Measurements from ENCODE around the gene VENTX.

Gene VENTX

GRCh38 chr10:133239990-133240389, 2.3 kb downstream of the VENTX start:
- DNase-seq, result no peak

GRCh38 chr10:133241501-133242205, 4.0 kb downstream of the VENTX start:
- no peak for DNase-seq

GRCh38 chr10:133242611-133243356, 5.1 kb downstream of the VENTX start:
- DNase-seq, result peak; percentile 20

- DNase-seq, result no peak
Observed at GRCh38 chr10:133243593-133243992, 5.9 kb downstream of the VENTX start.

- DNase-seq, result no peak
Observed at GRCh38 chr10:133245439-133246235, 8.0 kb downstream of the VENTX start.

- DNase-seq, result no peak
Observed at GRCh38 chr10:133246236-133246626, 8.6 kb downstream of the VENTX start.

GRCh38 chr10:133247681-133248333, 10.2 kb downstream of the VENTX start:
- no peak for DNase-seq

GRCh38 chr10:133248334-133248715, 10.7 kb downstream of the VENTX start:
- DNase-seq, result no peak

- DNase-seq, result no peak
Observed at GRCh38 chr10:133249094-133249780, 11.6 kb downstream of the VENTX start.

- DNase-seq, result no peak
Observed at GRCh38 chr10:133249975-133250754, 12.5 kb downstream of the VENTX start.

GRCh38 chr10:133251388-133252222, 13.9 kb downstream of the VENTX start:
- no peak for DNase-seq

GRCh38 chr10:133252223-133252552, 14.5 kb downstream of the VENTX start:
- no peak for DNase-seq

GRCh38 chr10:133253361-133253955, 15.8 kb downstream of the VENTX start:
- DNase-seq, result no peak

GRCh38 chr10:133254421-133255120, 16.9 kb downstream of the VENTX start:
- no peak for DNase-seq

- DNase-seq, result no peak
Observed at GRCh38 chr10:133255323-133255722, 17.7 kb downstream of the VENTX start.

- no peak for DNase-seq
Observed at GRCh38 chr10:133257489-133258065, 19.9 kb downstream of the VENTX start.

GRCh38 chr10:133258066-133258817, 20.6 kb downstream of the VENTX start:
- no peak for DNase-seq

GRCh38 chr10:133258818-133259601, 21.4 kb downstream of the VENTX start:
- DNase-seq, result peak; percentile 100

Data from EL (cell line).